ENCODE results near the gene HPSE2.

Gene HPSE2

GRCh38 chr10:98420786-98421185, 814.9 kb downstream of the HPSE2 start:
- no peak for DNase-seq

GRCh38 chr10:98419469-98420261, 816.0 kb downstream of the HPSE2 start:
- no peak for DNase-seq

DNA sequence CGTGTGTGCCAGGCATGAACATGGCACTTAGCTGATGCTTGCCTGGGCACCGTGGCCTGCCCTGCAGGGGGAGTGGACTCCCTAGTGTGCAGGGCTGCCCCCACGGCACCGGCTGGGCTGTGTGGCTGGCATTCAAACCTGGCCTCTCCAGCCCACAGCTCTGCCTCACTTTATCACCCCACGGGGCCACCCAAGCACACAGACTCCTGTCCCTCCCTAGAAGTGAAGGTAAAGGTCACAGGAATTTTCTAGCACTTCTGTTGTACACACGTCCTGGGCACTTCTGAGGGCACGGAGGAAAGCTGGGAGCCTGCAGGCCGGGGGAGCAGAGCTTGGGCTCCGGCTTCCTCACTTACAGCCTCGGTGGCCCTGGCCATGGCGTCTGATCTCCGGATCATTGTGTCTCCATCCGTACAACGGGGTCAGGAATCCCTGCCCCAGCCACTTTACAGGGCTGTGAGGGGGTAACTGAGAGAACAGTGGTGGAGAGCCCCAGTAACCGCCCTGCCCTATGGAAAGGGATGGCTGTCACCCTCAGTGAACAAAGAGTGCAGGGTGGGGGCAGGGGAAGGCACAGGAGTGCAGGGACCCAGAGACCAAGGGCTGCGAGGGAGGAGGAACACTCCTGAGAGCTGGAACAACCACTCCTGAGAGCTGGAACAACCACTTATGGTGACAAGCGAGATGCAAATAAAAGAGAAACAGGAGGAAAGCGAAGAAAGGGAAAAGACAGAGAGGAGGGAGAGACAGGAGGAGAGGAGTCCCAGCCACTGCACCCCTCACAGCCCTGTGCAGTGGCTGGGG, 816.8 kb downstream of the HPSE2 start:
- no peak for DNase-seq

DNA sequence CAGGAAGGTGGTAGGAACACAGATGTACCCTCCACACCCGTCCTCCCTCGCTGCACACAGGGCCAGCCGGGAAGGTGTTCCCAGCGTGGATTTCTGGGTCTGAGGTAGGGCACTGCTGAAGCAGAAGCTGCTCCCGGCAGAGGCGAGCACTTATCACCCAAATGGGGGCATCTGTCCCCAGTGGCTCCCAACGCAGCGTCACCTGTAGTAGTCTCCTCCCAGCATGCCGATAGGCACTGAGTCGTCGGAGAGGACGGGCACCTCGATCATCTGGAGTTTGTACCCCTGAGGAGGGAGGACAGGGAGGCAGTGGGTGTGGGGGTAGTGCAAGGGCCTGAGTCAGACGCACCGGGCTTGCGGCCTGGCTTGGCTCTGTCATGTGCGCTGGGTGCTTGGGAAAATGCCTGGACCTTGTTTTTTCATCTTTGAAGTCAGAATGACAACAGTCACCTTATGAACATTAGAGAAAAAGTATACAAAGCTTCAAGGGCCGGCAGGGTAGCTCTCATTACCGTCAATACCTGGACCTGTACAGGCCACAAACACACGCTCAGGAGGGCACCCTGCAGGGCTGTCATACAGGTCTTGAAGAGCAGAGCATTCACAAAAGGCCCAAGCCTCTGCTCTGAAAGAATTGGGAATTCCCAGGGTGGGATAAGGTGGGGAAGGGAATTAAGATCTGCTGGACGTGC, 817.5 kb downstream of the HPSE2 start:
- no peak for DNase-seq

DNA sequence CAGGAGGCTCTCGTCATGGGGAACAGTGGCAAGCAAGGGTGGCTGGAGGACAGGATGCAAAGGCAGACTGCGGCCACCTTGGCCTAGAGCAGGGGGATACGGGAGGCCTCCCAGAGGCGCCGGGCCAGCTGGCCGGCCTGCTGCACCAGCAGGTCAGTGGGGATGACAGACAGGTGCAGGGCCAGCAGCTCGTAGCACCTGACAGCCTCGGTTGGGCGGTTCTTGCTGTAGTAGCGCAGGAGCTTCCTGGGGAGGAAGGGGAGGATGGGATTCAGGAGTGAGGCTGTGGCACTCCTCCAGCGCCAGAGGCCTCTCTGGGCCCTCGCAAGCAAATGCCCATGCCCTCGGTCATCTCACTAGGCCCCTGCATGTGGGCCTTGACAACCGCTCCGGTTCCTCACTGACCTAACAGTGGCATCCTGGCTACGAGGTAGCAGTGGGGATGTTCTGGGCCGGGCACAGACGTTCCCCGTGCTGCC, 818.1 kb downstream of the HPSE2 start:
- DNase-seq = no peak

- no peak for DNase-seq
Measured at GRCh38 chr10:98416606-98417388, 818.9 kb downstream of the HPSE2 start.

- no peak for DNase-seq
Measured at GRCh38 chr10:98415731-98416119, 819.9 kb downstream of the HPSE2 start.

DNA sequence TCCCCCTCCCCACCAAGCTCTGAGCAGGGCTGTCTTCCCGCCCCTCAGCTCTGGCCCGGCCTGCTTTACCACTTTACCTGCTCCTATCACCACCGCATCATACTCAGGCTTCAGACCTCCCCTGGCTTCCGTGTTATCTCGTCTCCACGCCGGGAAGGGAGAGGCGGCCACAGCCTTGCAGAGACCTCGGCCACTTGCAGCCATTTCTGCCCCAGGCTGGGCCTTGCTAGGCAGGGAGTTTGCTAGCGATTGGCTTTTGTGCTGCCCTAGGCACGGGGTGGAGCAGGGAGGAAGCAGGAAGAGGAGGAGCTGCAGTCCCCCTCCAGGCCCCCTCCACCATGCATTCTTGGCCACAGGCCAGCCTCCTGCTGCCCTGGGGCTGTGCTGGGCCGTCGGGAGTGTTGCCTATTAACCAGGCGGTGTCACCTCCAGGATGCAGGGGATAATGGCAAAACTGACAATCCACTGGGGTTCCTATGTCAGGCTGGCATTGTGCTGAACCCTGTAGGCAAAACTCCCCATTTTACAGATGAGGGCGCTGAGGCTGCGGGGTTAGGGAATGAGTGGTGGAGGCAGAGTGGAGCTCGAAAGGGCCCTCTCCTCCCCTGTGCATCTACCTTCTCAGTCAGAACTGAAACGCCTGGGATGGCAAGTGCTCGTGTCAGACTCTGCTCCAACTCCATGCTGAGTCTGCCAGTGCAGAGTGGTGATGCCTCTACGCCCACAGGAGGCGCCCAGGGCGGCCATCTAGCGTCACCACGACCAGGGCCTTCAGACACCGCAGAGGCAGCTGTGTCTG, 820.5 kb downstream of the HPSE2 start, which contains the start of gene PYROXD2:
TSS of gene PYROXD2 (minus strand) at position 251 of the 799 bp plus-strand sequence. CDS start at position 204, 47 bp downstream.
- peak; percentile 11 for DNase-seq

- no peak for DNase-seq
Measured at GRCh38 chr10:98414578-98414931, 821.1 kb downstream of the HPSE2 start.

DNA sequence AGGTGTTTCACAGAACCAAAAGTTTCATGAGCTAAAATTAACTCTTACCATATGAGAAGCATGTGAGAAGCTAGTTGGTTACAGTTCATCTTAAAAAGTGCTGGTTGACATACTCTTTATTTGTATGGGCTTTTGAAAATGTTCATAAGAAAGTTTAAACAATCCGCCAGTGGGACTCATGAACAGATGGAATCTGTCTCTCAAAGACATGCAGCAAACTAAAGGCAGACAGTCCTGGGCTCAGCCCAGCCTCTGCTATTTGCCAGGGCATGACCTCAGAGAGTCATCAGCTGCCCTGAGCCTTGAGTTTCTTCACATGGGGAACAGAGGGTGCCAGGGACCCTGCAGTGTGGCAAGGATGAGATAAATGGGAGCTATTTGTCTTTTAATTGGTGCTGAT, 823.9 kb downstream of the HPSE2 start:
- no peak for DNase-seq

GRCh38 chr10:98411166-98411565, 824.5 kb downstream of the HPSE2 start:
- no peak for DNase-seq

DNA sequence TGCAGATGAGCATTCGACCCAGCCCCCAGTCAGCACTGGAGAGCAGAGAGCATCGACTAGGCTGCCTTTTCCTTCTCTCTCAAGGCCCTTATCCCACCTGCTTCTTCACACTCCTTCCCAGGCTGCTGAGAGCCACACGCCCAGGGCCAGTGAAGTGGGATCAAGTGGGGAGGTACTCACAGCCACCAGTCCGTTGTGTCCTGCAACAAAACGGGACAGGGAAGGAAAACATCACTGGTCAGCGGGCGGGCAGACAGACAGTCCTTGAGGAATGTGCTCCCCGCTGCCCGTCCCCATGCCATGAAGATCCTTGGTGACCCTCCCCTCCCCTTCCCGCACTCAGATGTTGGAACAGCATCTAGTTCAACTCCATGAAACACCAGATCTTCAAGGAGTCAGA, 824.9 kb downstream of the HPSE2 start:
- DNase-seq = no peak

- DNase-seq = no peak
Measured at GRCh38 chr10:98410135-98410743, 825.4 kb downstream of the HPSE2 start.

GRCh38 chr10:98408799-98409198, 826.9 kb downstream of the HPSE2 start:
- DNase-seq = no peak

- DNase-seq = no peak
Measured at GRCh38 chr10:98407744-98408241, 827.9 kb downstream of the HPSE2 start.
